Measurements from ENCODE around the gene ACO2.
"Not testable (repeated sequence)": the region's sequence is repeated elsewhere in the genome, so short reads cannot be mapped to it uniquely, and the experiment has no call there.

ACO2 gene

DNA sequence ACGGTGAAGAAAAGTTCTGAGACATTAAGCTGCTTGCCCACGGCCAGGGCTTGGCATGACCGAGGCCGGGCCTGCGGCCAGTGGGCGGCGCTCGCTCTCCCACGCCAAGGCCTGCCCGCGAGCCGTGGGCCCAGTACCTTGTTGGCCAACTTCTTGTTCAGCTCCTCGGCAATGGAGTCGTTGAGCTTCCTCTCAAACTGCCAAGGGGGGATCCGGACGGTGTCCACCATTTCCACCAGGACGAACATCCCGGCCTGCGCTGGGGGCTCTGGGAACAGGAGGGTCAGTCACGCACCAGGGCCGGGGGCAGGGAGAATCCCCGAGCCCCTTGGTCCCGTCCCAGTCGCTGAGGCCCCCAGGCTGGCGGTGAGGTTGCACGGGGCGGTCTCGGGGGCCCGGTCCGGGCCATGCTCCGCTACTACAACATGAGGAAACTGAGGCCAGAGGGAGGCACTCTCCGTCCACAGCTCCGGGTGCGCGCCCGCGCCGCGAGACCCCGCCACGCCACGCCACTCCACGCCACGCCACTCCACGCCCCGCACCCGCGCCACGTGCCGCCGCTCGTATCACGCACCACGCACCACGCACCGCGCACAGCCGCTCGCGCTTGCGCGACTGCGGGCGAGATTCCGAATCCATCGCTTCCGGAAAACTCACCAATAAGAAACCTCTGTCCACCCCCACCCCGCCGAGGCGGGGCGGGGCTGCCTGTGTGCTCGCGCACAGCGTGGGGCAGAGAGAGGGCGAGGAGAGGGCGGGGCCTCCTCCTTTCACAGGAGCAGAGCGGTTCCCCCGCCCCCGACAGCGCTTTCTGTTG, 75.1 kb downstream of the ACO2 start, which contains the start of gene POLR3H:
TSS of gene POLR3H (minus strand) at position 617 of the 817 bp plus-strand sequence. CDS start at position 248, 369 bp downstream.
- peak; percentile 97 for DNase-seq

DNA sequence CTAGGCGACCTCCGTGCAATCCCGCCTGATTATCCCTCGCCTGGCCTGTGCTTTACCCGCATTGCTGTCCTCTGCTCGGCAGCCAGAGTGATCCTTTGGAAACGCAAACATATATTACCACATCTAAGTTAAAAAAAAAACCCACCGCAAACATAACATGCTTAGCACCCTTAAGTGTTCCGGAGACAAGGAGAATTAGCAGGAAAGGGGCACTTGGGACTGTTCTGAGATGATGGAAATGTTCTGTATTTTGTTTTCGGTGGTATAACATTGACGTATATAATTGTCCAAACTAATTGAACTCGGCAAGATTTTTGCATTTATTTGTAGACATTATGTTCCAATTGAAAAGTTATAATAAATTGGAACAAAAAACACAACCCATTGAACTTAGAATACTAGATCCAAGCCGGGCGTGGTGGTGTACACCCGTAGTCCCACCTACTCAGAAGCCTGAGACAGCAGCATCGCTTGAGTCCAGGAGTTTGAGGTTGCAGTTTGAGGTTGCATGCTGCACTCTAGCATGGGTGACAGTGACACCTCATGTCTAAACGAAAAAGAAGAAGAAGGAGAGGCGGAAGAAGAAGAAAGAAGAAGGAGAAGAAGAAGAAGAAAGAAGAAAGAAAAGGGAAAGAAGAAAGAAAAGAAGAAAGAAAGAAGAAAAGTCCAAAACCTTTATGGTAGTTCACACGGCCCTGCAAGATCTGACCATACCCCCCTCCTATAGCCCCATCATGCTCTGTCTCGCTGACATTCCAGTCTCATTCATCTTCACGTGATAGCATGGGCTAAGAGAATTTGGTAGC, 76.0 kb downstream of the ACO2 start:
- no peak for DNase-seq

DNA sequence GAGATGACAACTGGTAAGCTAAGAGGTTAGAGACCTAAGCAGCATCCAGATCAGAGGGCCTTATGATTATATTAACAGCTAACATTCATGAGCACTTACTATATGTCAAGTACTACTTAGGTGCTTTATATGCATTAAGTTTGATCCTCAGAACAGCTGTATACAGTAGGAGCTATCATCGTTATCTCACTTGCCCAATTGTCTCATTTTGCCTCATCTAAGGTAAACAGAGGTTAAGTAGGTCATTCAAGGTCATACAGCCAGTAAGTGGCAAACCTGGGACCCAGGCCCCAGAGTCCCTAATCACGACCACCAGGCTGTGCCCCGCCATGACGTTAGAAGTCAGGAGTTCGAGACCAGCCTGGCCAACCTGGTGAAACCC, 79.9 kb downstream of the ACO2 start:
- no peak for DNase-seq

DNA sequence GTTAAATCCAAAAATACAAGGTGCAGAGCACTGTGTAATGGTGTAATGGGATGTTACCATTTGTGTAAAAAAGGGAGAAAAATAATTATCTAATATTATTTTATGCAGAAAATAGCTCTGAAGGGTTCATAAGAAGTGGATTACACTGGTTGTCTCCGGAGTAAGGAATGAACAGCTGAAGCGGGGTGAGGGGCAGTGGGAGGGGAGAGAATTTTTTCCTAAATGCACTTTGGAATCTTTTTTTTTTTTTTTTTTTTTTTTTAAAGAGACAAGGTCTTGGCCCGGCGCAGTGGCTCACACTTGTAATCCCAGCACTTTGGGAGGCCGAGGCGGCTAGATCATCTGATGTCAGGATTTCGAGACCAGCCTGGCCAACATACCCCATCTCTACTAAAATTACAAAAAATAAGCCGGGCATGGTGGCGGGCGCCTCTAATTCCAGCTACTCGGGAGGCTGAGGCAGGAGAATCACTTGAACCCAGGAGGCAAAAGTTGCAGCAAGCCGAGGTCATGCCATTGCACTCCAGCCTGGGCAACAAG, 82.1 kb downstream of the ACO2 start:
- DNase-seq: no peak

DNA sequence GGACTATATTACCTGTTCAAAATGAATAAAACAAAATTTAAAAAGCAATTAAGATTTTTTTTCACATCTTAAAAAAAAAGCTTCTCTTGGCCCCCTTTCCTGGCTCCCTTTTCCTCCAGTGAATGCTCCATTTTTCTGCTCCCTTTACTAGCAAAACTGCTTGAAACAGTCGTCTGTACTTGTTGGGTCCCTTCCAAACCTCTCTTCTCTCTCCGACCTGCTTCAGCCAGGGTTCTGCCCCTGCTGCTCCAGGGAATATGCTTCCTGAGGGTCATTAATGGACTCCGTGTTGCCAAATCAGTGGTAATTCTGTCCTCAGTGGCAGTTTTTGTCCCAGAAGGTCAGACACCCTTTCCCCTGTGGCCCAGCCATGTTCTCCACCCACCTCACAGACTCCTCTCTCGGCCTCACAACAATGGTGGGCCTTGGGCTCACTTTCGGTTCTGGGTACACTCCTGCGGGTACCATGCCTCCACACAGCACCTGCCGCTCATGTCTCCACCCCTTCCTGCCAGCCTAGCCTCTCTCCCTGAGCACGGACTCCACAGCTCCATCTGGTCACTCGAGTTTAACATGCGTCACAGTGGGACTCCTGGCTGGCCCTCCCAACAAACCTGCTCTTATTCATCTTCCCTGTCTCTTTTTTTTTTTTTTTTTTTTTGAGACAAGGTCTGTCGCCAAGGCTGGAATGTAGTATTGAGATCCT, 83.1 kb downstream of the ACO2 start:
- DNase-seq: no peak

DNA sequence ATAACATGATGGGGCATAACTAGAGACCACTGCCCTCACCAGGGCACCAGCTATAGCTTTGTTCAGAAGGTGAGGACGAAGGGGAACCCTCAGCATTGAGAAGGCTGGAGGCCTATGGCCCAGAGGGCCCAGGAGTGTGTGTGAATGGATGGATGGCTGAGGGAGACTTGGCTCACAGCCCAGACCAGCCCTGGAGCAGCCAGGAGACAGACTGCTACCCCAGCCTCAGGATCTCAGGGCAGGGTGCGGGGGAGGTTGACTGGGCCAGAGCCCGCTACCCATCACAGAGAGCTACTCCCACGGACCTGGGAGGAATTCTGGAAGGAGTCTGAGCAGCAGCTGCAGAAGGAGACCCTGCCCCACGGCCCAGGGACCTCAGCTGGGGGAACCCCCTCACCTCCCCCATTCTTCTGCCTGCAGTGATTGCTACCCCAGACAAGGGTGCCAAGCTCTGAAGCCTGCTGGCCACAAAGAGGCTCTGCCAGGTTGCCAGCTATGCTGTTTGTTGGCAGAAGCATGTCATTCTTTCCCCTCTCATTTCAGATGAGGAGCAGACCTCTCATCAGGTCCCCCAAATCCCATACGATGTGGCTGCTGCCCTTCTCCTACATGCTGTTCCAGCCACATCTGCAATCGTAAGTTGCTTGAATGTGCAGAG, 86.5 kb downstream of the ACO2 start:
- DNase-seq: no peak

DNA sequence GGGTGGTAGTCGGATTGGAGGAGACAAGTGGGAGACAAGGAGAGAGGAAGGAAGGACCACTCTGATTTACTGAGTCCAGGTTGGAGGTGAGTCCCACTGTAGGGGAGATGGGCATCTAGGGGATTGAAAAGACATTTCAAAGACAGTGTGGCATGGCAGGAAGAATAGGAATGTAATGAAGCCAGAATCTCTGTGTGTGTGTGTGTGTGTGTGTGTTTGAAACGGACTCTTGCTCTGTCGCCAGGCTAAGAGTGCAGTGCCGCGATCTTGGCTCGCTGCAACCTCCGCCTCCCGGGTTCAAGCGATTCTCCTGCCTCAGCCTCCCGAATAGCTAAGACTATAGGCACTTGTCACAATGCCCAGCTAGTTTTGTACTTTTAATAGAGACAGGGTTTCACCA, 87.6 kb downstream of the ACO2 start:
- no peak for DNase-seq

DNA sequence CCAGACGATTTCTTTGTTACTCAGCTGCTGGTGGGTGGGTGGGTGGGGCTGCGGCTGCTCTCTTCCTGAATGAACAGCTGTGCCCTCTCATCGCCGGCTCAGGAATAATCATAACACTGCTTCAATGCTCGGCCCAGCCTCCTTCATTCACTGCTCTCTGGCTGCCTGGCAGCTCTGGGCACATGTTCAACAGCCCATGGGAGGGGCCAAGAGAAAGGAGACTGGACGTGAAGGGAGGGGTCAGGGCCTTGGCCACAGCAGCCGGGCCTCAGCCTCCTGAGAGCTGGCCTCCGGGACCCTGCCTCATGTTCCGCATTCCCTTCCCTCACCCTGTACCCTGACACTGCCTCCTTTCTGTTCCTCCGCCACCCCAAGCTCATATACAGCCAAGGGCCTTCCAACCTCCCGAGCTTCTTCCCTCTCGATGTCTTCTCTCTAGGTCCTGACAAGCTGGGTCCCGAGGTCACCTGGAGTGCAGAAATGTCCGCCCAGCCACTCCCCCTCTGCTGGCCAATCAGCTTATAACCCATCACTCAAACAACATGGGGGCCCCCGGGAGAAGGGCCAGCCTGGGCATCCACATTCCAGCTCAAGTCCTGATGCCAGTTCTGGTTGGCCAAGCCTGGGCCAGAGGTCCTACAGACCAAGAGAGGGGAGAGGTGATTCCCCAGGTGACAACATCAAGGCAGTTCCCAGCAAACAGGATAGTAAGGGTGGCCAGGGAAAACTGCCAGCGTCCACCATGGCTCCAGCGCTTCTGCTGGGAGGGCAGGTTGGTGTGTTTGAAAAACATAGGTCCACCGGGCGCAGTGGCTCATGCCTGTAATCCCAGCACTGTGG, 88.7 kb downstream of the ACO2 start:
- DNase-seq: peak; percentile 63

DNA sequence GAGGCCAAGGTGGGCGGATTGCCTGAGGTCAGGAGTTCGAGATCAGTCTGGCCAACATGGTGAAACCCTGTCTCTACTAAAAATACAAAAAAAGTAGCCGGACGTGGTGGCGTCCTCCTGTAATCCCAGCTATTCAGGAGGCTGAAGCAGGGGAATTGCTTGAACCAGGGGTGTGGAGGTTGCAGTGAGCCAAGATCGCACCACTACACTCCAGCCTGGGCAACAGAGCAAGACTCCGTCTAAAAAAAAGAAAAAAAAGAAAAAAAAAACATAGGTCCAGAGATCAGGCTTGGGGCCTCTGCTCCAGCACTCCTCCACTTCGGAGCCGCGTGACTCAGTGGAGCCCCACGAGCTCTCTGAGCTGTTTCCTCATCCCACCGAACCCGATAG, 89.3 kb downstream of the ACO2 start:
- DNase-seq: not testable (repeated sequence)

DNA sequence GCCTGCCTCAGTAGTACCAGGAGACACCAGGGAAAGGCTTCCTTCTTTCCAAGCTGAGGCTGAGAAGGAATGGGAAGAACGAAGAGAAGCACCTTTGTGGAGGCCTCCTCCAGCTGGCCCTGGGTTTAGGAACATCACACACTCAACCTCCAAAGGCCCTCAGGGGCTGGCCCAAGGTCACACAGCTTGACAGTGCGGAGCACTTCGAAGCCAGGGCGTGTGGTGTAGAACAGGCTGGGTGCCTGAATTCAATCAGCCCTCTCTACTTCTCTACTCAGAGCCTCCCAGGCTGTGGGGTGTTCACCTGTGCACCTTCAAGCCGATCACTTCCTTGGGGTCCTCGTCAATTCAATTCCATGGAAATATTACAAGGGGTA, 91.2 kb downstream of the ACO2 start:
- no peak for DNase-seq

DNA sequence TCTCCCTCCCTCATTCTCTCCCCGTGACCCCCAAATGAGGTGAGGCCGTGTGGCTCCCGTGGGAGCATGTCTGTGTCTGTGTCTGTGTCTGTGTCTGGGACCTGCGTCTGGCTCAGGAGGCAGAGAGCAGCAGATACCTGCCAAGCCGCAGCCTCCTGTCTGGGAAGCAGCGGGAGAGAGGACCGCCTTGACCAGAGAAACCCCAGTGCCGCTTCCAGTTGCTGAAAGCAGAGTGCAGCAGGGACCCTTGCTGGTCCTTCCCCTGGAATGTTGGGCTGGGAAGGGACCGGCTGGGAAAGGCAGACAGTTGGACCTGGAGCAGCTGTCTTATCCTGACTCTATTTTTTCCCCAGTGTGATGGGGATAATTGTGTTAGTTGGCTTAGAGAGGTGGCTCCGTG, 92.4 kb downstream of the ACO2 start:
- DNase-seq: no peak

DNA sequence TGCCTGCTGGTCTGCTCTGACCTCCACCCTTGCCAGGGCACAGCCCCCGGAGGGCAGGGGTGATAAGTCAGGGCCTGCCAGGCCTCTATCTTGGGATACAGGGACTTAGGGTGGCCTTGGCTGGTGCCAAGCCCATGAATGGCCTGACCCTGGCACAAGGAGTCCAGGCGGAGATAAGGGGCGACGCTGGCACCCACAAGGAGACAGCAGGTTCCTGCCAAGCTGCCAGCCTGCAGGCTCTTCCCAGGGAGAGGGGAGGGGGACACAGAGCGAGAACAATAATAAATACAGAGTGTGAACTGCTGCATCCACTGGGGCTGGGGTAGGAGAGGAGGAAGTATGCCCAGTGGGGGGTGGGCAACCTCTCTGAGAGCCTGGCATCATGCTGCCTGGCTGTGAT, 92.9 kb downstream of the ACO2 start:
- no peak for DNase-seq

DNA sequence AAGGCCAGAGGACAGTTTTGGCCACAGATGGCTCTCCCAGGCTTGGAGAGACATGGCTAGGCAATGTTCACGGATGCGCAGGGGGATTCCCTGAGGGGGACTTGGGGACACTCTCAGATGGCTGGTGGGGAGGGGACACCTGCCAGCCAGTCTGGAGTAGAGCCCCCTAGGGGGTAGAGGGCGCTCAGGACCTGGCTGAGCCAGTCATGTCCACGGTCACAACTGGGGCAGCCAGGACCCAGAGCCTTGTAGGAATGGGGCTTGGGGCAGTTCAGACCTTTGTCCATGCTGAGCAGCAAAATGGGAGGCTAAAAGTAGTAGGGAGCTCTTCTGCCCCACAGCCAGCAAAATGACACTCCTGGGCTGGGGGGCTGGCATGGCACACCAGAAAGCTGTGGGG, 93.5 kb downstream of the ACO2 start:
- no peak for DNase-seq

DNA sequence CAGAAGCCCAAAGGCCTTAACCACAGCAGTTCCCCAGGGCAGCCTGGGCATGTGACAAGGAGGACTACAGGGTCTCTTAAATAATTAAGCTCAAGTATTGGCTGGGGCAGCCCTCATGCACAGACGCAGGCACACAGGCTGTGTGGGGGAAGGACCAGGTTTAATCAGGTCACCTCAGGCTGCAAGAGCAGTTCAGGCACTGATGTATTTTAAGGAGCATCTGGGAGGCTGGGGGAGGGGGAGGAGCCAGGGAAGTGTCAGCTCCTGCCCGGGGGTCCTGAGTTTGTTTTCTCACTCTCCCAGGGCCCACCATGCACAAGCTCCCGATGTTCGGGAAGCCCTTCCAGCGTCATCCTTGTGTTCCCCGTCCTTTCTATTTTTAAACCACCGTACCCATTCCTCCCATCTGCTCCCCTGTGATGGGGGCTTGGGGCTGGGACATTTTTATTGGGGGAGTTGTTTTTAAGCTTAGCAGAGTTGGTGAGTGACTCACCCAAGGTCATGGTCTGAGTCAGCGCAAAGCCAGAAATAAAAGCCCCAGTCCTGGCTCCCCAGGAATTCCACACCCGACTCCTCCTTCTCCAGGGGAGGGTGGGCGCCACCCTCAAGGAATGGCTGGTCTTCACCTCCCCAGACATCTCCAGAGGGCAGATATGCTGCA, 94.3 kb downstream of the ACO2 start:
- peak; percentile 42 for DNase-seq

DNA sequence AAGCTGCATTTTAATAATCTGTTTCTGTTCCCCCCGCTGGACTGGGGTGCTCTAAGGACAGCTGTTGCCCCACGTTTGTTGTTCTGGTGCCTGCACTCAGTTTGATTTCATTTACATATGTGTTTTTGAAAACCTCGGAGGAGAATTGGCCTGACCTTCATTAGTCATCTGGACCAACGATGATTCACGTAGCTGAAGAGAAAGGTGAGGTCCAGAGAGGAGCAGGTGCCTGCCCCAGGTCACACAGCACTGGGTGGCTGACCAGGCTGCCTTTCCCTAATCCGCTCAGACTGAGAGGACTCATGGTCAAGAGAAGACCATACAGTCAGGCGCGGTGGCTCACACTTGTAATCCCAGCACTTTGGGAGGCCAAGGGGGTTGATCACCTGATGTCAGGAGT, 95.6 kb downstream of the ACO2 start:
- DNase-seq: no peak

DNA sequence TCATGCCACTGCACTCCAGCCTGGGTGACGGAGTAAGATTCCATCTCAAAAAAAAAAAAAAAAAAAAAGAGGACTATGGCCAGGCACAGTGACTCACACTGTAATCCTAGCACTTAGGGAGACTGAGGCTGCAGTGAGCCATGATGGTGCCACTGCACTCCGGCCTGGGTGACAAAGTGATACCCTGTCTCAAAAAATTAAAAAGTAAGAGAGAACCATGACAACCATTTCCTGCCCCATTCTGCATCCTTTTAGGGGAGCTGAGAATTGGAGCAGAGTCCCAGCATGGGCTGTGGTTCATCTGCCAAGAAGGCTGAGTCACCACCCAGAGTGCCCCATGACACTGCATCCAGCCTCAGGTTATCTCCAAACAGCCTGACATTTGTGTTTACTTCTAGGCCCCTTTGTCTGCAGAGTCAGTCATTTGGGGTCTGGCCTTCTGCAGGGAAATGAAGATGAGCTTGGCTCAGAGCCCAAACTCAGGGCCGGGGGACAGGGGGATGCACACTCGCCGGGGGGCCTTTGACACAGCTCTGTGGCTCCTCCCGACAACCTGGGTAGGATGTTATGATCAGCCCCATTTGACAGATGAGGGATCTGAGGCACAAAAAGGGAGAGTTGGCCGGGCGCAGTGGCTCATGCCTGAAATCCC, 96.6 kb downstream of the ACO2 start:
- peak; percentile 28 for DNase-seq

DNA sequence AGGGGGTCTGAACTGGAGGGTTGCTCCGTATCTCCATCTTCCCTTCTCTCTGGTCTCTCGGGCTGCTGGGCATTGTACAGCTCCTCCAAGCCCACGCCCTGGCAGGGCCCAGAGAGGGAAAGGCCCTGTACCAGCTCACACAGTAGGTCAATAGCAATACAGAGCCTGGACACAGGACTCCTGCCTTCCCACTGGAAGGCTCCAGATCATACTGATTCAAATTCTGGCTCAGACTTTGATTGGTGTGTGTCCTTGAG, 98.5 kb downstream of the ACO2 start:
- no peak for DNase-seq

DNA sequence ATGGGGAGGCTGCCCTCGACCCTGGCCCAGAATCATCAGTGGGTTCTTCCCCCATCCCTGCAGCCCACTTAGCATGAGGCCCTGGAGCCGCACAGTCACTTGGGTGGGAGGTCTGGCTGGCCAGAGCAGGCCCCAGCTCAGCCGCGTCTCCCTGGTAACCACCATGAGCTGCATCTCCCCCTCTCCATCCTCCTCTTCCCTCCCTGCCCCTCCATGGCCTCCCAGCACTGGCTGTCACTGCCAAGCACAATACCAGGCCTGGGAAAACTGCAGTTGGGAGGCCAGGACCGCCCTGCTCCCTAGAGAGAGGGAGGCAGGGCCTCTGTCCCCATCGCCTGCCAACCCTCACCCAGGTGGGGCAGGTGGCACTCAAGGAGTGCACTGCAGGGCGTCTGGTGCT, 99.9 kb downstream of the ACO2 start:
- no peak for DNase-seq

DNA sequence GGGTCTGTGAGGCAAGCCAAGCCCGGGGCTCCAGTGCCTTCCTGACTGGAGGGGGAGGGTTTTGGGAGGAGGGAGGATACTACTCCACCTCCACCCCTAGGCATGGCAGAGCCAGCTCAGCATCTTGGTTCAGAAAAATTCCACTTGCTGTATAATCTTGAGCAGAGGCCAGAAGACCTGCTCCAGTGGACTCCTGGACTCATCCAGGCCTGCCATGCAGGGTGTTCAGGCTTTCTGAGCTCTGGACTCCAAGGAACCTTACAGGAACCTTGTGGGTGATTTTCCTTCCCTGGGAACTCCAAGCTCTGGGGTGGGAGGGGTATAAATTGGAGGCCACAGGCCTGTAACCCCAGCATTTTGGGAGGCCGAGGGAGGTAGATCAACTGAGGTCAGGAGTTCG, 101.3 kb downstream of the ACO2 start:
- DNase-seq: no peak

DNA sequence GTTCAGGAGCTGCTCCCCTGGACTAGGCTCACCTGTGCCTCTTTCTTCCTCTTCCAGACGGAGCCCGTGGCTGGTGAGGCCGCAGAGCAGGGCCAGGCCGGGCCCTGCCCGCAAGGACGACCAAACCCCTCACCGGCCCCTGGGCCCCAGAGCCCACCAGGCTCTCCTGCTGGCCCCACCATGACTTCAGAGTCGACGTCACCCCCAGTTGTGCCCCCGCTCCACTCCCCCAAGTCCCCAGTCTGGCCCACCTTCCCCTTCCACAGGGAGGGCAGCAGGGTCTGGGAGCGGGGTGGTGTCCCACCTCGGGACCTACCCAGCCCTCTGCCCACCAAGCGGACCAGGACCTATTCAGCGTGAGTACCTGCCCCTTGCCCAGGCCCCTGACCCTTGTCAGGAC, 102.9 kb downstream of the ACO2 start:
- DNase-seq: no peak

DNA sequence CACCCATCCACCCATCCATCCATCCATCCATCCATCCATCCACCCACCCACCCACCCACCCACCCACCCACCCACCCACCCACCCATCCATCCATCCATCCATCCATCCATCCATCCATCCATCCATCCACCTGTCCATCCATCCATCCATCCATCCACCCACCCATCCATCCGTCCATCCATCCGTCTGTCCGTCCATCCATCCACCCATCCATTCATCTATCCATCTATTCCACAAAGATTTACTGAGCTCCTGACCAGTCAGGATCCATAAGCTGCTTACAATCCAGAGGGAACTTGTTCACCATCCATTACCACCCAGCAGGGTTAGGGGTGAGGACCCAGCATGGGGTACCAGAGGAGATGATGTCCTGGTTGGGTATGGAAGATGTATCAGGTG, 103.4 kb downstream of the ACO2 start:
- not testable (repeated sequence) for DNase-seq

Measured in amniotic stem cell (primary cell).